Stimulated activated CD4-positive, alpha-beta T cell treated with anti-CD3 and anti-CD28 coated beads, Interleukin-12 subunit alpha, Interleukin-12 subunit beta, amount 100 ng/mL, for 24 hours (primary cell): ENCODE measurements around the gene CANT1.
A peak's percentile ranks its signal among the peaks of the same experiment; 100 is the strongest.
"Not testable (repeated sequence)": the region's sequence is repeated elsewhere in the genome, so short reads cannot be mapped to it uniquely, and the experiment has no call there.

Experiments
- DNase-seq, 2 experiments: peaks; one replicate each; pipeline ENCODE4 v3.0.0-alpha.2; 2020; ENCODE audit warnings: low read depth in 2 of 2

CANT1 gene

DNA sequence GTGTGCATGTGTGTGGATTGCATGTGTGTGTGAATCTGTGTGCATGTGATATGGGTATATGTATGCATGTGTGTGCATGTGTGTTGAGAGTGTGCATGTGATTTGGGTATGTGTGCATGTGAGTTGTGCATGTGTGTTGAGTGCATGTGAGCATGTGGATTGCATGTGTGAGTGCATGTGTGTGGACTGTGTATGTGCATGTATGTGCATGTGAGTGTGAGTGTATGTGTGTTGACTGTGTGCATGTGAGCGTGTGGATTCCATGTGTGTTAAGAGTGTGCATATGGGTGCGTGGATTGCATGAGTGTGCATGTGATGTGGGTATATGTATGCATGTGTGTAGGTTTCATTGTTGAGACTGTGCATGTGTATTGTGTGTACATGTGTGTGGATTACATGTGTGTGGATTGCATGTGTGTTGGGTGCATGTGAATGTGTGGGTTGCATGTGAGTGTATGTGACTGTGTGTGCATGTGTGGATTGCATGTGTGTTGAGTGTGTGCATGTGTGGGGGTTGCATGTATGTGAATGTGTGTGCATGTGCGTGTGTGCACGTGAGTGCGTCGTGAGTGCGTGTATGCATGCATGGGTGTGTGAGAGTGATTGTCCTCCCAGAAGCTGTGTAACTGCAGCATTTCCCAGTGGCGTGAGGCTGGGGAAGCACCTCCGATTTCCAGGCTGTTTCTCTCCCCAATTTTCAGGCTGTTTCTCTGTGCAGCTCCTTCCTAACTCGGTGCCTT is 33.8 kb upstream of the CANT1 start:
- DNase-seq, result no peak

DNA sequence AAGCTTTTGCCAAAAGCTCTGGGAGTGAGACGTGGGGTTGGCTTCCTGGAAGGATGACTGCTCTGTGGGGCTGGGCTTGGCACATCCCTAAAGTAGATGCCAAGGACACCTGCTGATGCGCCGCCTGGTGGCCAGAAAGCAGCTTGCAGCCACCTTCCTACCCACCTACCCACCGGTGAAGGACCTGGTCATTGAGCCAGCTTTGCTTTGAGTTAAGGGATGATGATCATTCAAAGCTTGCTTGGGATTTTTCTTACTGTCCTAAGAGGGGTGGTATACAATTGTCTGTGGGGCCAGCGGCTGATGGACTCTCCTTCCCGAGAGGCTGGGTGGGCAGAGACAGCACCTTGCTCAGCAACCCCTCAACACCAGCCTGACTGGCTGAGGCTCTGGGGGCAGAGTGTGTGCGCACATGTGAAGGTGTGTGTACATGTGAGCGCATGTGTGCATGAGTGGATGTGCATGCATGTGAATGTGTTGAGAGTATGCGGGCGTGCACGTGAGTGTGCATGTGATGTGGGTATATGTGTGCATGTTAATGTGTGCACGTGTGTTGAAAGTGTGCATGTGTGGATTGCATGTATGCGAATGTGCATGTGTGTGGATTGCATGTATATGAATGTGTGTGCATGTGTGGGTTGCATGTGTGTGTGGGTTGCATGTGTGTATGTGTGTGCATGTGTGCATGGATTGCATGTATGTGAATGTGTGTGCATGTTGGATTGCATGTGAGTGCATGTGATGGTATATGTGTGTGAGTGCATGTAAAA is 33.0 kb upstream of the CANT1 start:
- DNase-seq, result peak; percentile 40 to 61

DNA sequence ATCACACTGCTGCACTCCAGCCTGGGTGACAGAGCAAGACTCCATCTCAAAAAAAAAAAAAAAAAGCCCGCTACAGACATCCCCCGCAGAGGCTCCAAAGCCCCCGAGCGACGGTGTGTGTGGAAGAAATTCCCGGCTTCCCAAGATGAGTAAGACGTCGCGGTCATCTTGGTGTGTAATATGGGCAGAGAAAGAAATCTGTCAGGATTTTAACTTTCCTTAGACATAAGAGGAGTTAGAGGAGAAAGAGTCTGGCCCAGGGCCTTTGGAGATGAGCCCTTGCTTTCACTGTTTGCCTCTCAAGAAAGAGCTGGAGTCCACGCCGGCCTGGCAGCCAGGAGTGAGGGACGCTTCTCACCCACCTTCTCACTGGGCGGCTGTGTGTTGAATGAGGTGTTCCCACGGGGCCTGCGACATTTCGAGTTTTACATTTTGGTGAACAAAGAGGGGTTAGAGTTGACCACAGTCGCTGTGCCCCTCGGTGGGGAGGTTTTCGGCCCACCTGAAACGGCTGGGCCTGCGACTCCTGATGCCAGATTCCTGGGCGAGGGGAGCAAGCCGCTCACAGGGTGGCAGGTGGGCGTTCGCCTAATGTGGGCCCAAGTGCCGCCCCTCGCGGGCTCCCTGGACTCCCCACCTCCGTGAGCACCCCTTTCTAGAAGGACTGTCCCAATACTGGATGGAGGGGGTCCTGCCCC is 32.3 kb upstream of the CANT1 start:
- no peak for DNase-seq

DNA sequence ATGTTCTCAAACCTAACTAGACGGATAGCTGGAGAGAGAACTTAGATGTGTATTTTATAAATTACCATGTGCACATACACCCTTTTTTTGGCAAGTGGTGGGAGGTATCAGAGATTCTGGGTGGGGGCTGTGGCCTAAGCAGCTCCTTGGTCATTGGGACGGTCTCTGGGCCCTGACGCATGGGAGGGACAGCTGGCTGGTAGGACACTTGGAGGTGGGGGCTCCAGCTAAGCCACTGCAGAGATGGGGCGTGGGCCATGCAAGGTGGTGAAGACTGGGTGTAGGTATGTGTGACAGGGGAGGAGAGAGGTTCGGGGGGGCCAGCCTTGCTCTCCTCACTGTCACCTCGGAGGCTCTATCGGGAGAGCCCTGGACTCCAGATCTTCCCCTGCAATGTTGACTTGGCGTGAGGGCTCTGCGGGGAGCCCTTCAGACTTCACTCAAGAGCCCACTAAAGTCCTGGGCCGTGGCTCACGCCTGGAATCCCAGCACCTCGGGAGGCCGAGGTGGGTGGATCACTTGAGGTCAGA is 31.5 kb upstream of the CANT1 start:
- DNase-seq, result no peak

DNA sequence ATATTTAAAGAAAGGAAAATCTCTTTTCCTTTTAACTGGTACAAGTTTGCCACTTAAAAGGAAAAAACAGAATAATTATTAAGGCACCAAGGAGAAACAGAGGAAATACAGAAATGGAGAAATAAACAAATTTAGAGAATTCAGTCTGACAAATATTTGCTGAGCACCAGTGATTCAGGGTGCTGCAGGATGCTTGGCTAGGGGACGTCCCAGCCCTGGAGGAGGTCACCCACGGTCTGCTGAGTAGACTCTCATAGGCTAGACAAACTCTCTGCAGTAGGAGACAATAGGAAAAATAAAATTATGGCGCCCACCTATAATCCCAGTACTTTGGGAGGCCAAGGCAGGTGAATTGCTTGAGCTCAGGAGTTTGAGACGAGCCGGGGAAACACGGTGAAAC is 30.3 kb upstream of the CANT1 start:
- DNase-seq, result no peak

DNA sequence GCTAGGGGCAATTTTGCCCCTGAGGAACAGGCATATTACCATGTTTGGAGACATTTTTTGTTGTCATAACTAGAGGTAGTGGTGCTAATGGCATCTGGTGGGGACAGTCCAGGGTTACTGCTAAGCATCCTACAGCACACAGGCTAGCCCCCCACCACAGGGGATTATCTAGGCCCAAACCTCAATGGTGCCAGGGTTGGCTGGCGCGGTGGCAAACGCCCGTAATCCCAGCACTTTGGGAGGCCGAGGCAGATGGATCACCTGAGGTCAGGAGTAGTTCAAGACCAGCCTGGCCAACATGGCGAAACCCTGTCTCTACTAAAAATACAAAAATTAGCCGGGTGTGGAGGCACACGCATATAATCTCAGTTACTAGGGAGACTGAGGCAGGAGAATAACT is 29.6 kb upstream of the CANT1 start:
- no peak for DNase-seq

DNA sequence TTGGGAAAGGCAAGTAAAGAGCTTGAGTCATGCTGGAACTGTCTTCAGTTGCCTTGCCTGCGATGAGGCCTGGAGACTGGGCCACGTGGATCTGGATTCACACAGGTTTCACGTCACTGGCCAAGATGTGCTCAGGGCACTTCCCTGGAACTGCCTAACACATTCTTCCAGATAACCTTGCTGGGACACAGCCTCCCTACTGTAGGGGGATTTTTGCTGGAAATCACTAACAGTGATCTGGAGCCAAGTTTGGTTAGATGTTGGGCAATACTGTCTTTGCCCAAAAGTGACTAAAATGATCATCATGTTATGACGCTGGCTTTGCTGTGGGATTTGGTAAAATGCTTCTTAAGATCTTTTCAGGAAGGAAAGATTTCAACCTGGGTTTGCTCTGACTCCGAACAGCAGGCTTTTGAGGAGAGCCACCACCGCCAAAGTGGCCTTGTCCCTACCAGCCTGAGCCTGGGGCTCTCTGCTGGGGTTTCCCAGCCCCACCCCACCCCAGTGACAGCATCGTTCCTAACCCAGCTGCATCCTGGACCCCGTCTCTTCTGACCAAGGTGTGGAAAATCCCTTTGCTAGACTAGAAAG is 29.1 kb upstream of the CANT1 start:
- no peak for DNase-seq

DNA sequence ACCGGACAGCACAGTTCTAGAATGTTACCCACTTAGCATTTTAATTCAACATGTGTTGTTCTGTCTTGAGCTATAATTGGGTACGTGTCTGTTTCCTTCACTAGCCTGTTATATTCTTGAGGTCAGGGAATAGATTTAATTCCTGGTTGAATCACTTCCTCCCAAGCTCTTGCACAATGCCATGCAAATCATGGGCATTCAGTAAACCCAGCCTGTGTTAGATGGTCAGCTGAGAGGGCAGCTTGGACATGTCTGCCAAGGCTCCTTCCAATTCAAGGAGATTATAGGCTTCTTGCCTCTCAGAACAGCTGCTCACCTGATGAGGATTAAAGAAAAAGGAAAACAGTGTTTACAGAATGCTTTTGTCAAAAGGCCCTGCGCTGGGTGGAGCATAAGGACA is 27.0 kb upstream of the CANT1 start:
- no peak for DNase-seq

DNA sequence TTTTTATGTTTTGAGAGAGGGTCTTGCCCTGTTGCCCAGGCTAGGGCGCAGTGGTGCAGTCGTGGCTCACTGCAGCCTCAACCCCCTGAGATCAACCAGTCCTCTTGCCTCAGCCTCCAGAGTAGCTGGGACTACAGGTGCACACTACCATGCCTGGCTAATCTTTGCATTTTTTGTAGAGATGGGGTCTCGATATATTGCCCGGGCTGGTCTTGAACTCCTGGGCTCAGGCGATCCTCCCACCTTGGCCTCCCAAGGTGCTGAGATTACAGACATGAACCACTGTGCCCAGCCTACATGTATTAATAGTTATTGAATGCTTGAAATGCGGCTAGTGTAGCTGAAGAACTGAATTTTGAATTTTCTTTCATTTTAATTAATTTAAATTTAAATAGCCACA is 26.6 kb upstream of the CANT1 start:
- DNase-seq, result no peak

DNA sequence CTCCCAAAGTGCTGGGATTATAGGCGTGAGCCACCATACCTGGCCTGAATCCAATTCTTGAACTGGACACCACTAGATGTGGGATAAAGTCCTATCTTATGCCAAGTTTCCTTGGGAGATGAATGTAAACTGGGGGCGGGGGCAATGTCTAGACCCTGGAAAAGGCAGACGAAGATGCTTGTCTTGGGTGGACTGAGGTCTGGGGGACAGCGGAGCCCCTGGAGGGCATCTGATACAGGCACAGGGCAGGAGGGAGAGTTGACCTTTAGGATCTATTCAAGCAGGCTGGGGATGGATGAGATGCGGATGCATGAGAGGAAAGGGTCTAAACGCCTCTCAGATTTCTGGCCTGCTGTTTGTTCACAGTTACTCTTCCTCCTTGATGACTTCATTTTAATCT is 26.1 kb upstream of the CANT1 start:
- DNase-seq, result no peak

DNA sequence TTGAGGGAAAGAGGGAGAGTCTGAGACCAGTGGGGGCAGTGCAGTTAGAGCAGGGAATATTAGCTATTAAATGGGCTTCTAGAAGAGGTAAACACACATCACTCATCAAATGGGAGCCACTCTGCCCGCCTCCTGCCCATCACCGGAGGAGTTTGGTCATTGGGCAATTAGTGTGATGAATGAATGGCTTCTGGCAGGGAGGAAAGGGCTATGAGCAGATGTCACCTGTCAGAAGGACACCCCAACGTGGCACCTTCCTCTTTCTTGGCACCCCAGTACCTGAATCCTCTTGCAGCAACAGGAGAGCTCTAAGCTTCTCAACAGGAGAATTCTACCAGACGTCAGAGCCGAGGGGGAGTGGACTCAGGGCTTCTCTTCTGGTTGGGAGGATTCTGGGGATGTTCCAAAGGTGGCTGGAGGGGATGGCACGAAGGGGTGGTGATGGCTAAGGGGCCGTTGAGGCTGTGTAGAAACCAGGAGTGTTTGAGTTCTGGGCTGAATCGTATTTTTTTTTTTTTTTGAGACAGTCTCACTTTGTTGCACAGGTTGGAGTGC is 25.4 kb upstream of the CANT1 start:
- DNase-seq, result no peak

DNA sequence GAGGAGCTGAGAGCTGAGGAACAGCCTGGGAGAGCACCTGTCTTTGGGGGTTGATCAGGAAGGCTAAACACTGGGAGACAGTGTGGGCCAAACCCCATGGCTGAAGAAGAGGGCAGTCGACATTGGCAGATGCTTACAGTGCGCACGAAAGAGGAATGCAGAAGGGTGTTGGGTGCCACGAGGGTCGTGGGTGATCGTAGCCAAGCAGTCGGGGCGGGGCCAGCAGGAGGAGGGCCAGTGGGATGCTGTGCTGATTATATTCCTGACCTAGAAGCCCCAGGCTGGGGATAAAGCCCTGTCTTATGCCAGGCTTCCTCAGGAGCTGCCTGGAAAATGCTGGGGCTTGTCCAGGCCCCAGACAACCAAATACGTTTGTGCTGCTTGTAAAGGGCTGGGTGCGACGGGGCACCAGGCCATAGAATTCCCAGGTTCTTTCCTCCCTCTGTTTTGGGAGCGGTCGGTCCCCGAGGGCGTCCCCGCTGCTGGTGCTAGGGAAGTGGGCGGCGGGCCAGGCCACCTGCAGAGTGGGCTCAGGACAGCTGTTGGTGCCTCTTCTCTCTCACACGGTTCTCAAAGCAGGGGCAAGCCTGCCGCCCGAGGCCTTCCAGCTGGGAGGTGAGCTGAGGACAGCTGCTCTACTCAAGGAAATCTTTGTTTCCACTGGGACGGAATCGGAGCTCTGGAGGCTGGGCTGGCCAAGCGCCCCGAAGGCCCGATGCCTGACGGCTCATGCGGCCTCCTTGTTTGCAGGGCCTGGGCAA is 24.4 kb upstream of the CANT1 start:
- no peak for DNase-seq

DNA sequence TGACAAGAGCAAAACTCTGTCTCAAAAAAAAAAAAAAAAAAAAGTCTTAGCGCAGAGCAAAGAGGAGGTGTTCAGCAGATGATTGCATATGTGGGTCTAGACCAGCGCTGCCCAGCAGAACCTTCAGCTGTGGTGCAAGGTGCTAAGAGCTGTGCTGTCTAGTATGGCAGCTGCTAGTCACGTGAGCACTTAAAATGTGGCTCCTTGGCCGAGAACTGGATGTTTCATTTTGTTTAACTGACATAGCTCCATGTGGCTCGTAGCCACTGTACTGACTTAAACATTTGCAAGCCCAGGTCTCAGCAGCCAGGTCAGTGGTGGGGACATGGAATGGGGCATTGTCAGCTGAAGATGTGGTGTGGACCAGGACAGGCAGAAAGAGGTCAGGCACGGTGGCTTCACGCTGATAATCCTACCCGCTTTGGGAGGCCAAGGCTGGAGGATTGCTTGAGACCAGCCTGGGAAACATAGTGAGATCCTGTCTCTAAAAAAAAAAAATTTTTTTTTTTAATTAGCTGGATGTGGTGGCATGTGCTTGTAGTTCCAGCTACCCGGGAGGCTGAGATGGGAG is 23.6 kb upstream of the CANT1 start:
- DNase-seq, result no peak

DNA sequence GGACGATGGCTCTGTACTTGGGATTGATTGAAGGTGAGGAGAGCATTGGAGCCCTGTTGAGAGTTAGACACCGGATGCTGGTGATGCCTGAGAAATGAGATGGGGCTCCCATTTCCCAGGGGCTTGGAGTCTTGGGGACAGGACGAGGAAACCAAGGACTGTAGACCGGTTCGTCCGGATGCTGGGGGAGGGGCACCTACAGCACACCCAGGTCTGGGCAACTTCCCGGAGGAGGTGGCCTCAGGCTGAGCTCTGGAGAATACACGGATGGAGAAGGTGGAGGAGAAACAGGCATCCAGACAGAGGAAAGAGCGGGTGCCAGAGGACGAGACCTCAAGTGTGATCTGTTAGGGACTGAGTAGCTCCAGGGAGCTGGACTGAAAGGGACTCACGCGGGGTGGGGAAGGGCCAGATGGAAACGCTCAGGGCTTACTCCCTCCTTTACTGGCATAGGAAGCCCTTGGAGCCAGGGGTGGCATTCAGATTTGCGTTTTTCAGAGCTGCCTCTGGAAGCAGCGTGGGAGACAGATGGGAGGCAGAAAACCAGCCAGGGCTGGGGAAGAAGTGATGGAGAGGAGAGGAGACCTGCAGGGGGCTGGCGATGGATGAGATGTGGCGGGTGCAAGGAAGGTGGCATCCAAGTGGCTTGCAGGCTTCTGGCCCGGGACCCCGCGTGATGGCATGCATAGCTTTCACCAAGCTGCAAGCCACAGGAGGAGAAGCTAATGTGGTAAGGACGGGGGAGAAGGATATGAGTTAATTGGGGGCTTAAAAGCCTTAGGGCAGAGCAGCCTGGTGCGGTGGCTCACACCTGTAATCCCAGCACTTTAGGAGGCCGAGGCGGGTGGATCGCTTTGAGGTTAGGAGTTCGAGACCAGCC is 22.7 kb upstream of the CANT1 start:
- no peak for DNase-seq

DNA sequence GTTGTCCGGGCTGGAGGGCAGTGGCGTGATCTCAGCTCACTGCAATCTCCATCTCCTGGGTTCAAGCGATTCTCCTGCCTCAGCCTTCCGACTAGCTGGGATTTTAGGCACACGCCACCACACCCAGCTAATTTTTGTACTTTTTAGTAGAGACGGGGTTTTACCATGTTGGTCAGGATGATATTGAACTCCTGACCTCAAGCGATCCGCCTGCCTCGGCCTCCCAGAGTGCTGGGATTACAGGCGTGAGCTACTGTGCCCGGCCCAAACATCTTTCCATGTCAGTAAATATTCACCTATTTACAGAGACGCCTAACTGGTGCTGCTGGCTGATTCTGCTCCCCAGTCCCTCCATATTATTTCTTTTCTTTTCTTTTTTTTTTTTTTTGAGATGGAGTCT is 21.1 kb upstream of the CANT1 start:
- DNase-seq, result not testable (repeated sequence)

DNA sequence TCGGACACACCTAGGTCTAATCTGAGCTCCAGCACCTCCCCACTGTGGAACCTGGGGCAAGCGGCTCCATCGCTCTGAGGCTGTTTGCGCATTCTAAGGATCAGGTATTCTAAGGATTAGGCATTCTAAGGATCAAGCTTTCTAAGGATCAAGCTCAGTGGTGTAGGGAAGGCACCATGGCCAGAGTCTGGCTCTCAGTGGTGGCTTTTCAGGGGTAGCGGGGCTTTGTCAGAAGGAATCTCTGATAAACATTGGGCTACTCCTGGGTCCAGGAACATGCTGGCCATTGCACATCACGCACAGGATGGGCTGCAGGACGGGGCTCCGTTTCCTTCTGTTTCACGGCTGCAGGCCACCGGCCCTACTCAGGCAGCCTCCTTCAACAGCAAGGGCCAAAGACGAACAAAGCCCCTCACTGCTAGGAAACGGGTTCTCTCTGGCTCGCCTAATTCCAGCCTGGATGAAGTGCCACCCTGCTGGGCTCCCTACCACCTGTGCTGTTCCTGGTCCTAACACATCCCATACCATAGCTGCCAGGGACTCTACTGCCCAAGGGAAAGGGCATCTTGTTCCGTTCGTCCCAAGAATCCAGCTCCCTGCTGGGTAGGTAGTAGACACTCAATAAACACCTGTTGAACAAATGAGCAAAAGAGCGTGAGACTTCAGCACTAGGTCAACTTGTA is 19.9 kb upstream of the CANT1 start:
- no peak for DNase-seq

DNA sequence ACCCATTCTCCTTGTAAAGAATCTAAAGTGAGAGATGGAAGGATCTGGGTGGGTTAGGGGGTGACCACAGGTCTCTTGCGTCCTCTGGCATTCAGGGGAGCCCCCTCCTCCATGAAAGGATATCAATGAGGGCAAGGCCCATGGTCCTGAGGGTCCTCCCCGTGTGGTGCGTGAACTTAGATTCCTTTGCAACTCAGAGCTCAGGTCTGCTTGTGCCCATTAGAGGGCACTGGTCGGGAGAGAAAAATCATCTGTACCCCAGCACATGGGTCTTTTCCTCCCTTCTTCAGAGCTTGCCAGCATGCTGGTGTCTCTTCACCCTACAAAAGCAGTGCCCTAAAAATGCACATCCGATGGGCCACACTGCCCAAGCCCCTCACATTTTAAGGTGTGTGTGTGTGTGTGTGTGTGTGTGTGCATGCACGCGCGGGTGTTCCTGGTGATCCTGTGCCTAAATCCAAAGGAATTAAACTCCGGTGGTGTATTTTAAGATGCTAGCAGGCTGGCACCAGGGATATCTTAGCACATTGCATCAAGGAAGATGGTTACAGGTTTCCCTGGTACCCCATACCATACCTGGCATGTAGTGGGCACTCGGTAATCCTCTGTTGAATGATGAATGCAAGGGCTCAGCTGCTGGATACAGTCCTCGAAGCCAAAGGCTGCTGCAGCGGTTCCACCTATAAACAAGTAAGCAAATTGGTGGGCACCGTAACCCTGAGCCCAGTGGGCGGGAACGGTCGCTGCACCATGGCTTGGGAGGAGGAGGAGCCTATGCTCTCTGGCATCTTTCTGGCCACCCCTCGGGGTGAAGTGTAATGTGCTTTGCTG is 19.1 kb upstream of the CANT1 start:
- DNase-seq, result no peak

DNA sequence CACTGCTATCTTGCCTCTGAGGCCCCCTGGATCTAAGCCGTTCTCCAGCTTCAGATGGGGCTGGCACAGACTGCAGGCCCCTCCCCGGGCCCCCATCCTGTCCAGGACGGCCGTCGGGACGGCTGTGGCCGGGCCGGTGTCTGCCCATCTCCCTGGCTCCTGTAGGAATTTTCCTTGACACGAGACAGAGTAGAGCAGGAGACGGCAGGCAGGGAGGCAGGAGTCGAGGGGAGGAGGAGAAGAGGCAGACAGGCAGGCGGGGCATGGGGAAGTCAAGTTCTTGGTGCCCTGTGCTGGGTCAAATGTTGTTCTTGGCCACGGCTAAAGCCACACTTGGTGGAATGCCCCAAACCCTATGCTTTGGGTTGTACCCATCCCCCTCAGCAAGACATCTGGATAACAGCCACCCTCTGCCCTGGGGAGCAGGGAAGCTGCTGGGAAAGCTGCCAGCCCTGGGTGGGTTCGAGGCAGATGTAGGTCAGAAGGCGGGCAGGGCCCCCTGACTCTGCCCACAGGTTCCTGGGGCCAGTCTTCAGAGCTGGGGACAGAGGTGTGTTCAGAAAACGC is 18.4 kb upstream of the CANT1 start:
- no peak for DNase-seq
